Fibroblast of lung (primary cell): ENCODE data around the gene MISP. TPM values are rescaled to one million over a fixed set of nuclear protein-coding genes. Genes with fewer than 3 reads are reported as not detected.
A peak's percentile ranks its signal among the peaks of the same experiment; 100 is the strongest.

Experiments
- DNase-seq, 2 donors: peaks; one replicate each; pipeline versions ENCODE4 v3.0.0 to v3.0.0-alpha.2; 2010; ENCODE audit warnings: low read depth in 2 of 2
- H2AFZ ChIP-seq: 2 replicates; pipeline ENCODE4 v1.5.1; 2012; ENCODE audit warnings: low read length, control low read depth, inconsistent platforms
- H3K27ac ChIP-seq: 2 replicates; pipeline ENCODE4 v1.5.1; 2011; ENCODE audit warnings: low read length, control low read depth; ENCODE audit not compliant: insufficient read depth
- H3K27me3 ChIP-seq: 2 replicates; pipeline ENCODE4 v1.5.1; 2011; ENCODE audit warnings: mild to moderate bottlenecking, low read length; ENCODE audit not compliant: control insufficient read depth, insufficient read depth
- H3K36me3 ChIP-seq: 2 replicates; pipeline ENCODE4 v1.5.1; 2011; ENCODE audit warnings: low read length; ENCODE audit not compliant: control insufficient read depth, insufficient read depth
- H3K4me1 ChIP-seq: 2 replicates; pipeline ENCODE4 v1.5.1; 2011; ENCODE audit warnings: low read length; ENCODE audit not compliant: control insufficient read depth, insufficient read depth; ENCODE audit errors: extremely low read depth
- H3K4me2 ChIP-seq: 2 replicates; pipeline ENCODE4 v1.5.1; 2011; ENCODE audit warnings: low read length, control low read depth; ENCODE audit not compliant: insufficient read depth; ENCODE audit errors: extremely low read depth
- H3K4me3 ChIP-seq, 4 experiments: fragments of 200-600 bp in 1 of 4; sonication (generic) in 1 of 4; replicated peaks in 1 of 4; 2 replicates each; pipeline ENCODE4 v1.5.1; 2011 to 2016; ENCODE audit warnings: low read length in 4 of 4, low read depth in 3 of 4, mild to moderate bottlenecking in 3 of 4, control low read depth in 2 of 4, inconsistent platforms in 1 of 4, mixed read lengths in 1 of 4; ENCODE audit not compliant: insufficient read depth in 1 of 4; ENCODE audit errors: control extremely low read depth in 1 of 4
- H3K79me2 ChIP-seq: 2 replicates; pipeline ENCODE4 v1.5.1; 2012; ENCODE audit warnings: mild to moderate bottlenecking, low read length, inconsistent platforms; ENCODE audit not compliant: control insufficient read depth, insufficient read depth
- H3K9ac ChIP-seq: 2 replicates; pipeline ENCODE4 v1.5.1; 2011; ENCODE audit warnings: mild to moderate bottlenecking, low read length, control low read depth; ENCODE audit not compliant: insufficient read depth
- H3K9me3 ChIP-seq: 2 replicates; pipeline ENCODE4 v1.5.1; 2012; ENCODE audit warnings: low read depth, low read length; ENCODE audit not compliant: control insufficient read depth, insufficient read depth
- H4K20me1 ChIP-seq: 2 replicates; pipeline ENCODE4 v1.5.1; 2011; ENCODE audit warnings: low read length; ENCODE audit not compliant: control insufficient read depth, insufficient read depth; ENCODE audit errors: extremely low read depth
- CTCF ChIP-seq, 2 donors: IDR thresholded peaks in 1 of 2; conservative IDR thresholded peaks in 1 of 2; 1 replicate in 1 of 2; 2 replicates in 1 of 2; pipeline ENCODE4 v1.5.1; 2011 to 2012; ENCODE audit warnings: low read length in 2 of 2, control low read depth in 1 of 2, inconsistent platforms in 1 of 2, low read depth in 1 of 2, mild to moderate bottlenecking in 1 of 2
- EZH2 ChIP-seq: IDR thresholded peaks from 2 replicates; pipeline ENCODE4 v1.5.1; 2012; ENCODE audit warnings: low read length, control low read depth, mild to moderate bottlenecking; ENCODE audit errors: missing control alignments
- polyA plus RNA-seq, 2 donors: library from polyadenylated mRNA; depleted of rRNA in 1 of 2; stranded (reverse) in 1 of 2; unstranded in 1 of 2; fragments of >200 nt; gene quantifications; 2 replicates each; pipeline ENCODE4 v1.2.1, GENCODE V29; 2011 to 2012; ENCODE audit warnings: missing spikeins in 1 of 2
- total RNA-seq: library from RNA; depleted of rRNA; stranded (reverse); fragments of >200 nt; gene quantifications from 2 replicates; pipeline ENCODE4 v1.2.1, GENCODE V29; 2014

The MISP gene
- total and polyA plus RNA-seq, 2 donors (not counting 1 experiment from before 2014, with no cell fraction given), result not detected

DNA sequence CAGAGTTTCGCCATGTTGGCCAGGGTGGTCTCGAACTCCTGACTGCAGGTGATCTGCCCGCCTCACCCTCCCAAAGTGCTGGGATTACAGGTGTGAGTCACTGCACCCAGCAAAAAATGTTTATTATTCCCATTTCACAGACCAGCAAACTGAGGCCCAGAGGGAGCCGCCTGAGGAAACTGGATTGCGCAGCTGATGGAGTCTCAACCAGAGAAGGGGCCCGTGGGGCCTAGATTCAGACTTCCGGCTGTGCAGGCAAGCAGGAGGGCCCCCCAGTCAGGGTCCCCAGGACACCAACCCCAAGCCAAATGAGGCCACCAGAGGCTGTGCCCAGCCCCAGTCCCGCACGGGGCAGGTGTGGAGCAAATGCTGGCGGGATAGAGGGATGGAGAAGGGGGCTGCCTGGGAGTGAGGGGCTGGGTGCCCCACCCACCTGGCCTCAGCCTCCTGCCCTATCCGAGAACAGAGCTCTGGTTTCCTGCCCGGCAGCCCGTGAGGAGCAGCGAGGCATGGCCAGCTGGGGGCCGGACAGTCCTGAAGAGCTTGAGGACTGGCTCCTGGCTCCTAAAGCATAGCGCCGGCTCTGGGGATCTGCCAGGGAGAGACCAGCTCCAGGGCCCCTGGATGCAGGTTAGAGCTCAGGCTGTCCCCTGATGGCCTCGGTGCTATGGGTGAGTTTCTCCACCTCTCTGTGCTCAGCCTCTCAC, 22.0 kb downstream of the MISP start:
- no peaks in the 10 kb centered on the region for H3K4me1 ChIP-seq
- no peak for DNase-seq
- no peak overlapping the region for H3K27ac ChIP-seq
- no peak overlapping the region for H2AFZ ChIP-seq
- H3K9ac ChIP-seq, result no peak overlapping the region
- TF ChIP-seq EZH2 (no peak), CTCF (conservative IDR thresholded peaks at IDR 0.05 in 1 of 2, IDR thresholded peaks at IDR 0.05 in 1 of 2; ENCODE audit: low read depth in 1 of 2, low read length in 2 of 2) (no peak)
- H4K20me1 ChIP-seq, result no peaks in the 10 kb centered on the region
- no peak overlapping the region for H3K4me2 ChIP-seq
- no peaks in the 10 kb centered on the region for H3K9me3 ChIP-seq
- H3K4me3 ChIP-seq, result no peak overlapping the region
- no peaks in the 10 kb centered on the region for H3K36me3 ChIP-seq
- H3K27me3 ChIP-seq, result no peaks in the 10 kb centered on the region
- H3K79me2 ChIP-seq, result no peaks in the 10 kb centered on the region

DNA sequence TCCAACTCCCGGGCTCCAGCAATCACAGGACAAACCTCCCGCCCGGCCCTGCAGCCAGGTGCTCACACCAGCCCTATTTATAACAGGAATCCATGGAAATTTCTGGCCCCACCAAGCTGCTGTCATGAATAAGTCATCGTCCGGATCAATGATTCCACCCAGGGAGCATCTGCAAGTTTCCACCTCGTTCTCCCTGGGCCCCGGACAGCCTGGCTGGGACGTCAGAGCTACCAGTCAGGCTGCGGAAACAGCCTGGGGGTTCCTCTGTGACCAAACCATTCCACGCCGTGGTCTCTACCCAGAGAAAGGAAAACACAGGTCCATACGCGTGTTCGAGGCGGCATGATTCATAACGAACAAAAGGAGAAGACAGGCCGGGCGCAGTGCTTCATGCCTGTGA, 25.6 kb downstream of the MISP start:
- H3K4me2 ChIP-seq, result no peak overlapping the region
- no peak for DNase-seq
- no peak overlapping the region for H3K9ac ChIP-seq
- H3K4me1 ChIP-seq, result peaks cover 3% of the 10 kb centered on the region
- no peak overlapping the region for H3K27ac ChIP-seq
- H3K4me3 ChIP-seq, result no peak overlapping the region
- H3K36me3 ChIP-seq, result no peaks in the 10 kb centered on the region
- H3K27me3 ChIP-seq, result no peaks in the 10 kb centered on the region
- H2AFZ ChIP-seq, result no peak overlapping the region
- no peaks in the 10 kb centered on the region for H4K20me1 ChIP-seq
- no peak for TF ChIP-seq CTCF (conservative IDR thresholded peaks at IDR 0.05 in 1 of 2, IDR thresholded peaks at IDR 0.05 in 1 of 2; ENCODE audit: low read depth in 1 of 2, low read length in 2 of 2)
- TF ChIP-seq EZH2, result no peak
- no peaks in the 10 kb centered on the region for H3K9me3 ChIP-seq
- H3K79me2 ChIP-seq, result no peaks in the 10 kb centered on the region

GRCh38 chr19:778910-779653, 28.2 kb downstream of the MISP start:
- no peak for TF ChIP-seq CTCF (conservative IDR thresholded peaks at IDR 0.05 in 1 of 2, IDR thresholded peaks at IDR 0.05 in 1 of 2; ENCODE audit: low read depth in 1 of 2, low read length in 2 of 2)
- no peak for TF ChIP-seq EZH2
- peak overlapping the region; percentile 53 for H3K9ac ChIP-seq
- H3K4me2 ChIP-seq, result peak overlapping the region; percentile 8
- H3K4me3 ChIP-seq, result no peak overlapping the region
- peak; percentile 90 to 97 for DNase-seq
- peak overlapping the region; percentile 76 for H2AFZ ChIP-seq
- H3K27ac ChIP-seq, result peak overlapping the region; percentile 82
- no peaks in the 10 kb centered on the region for H3K27me3 ChIP-seq
- H3K36me3 ChIP-seq, result no peaks in the 10 kb centered on the region
- no peaks in the 10 kb centered on the region for H3K79me2 ChIP-seq
- H3K4me1 ChIP-seq, result peaks cover 10% of the 10 kb centered on the region
- no peaks in the 10 kb centered on the region for H4K20me1 ChIP-seq
- H3K9me3 ChIP-seq, result no peaks in the 10 kb centered on the region
